Endometrial microvascular endothelial cells (primary cell): Measurements from ENCODE around the gene TNKS2. TPM values are rescaled to one million over a fixed set of nuclear protein-coding genes. Genes with fewer than 3 reads are reported as not detected.
"Not testable (repeated sequence)": the region's sequence is repeated elsewhere in the genome, so short reads cannot be mapped to it uniquely, and the experiment has no call there.

ENCODE experiments used
- in situ Hi-C: cut with HindIII; loops from 2 replicates; pipeline ENCODE4 v1.10.0; 2017; ENCODE audit warnings: low sequenced_read_pairs, low pct_unique_long_range_greater_than_20kb; ENCODE audit errors: inconsistent ontology term
- total RNA-seq: library from RNA; depleted of rRNA; stranded (reverse); fragments of >200 nt; gene quantifications from one replicate; pipeline ENCODE4 v1.2.3, GENCODE V29; 2015; ENCODE audit errors: inconsistent ontology term

The TNKS2 gene
- total RNA-seq: 28.4 TPM

GRCh38 chr10:91797874-91798648 lies at the start of gene TNKS2:
TNKS2 (plus strand) TSS chr10:91798426; CDS start chr10:91798691, 265 bp downstream.
- in situ Hi-C loops: no loop called here

- in situ Hi-C loops: not testable (repeated sequence)
Measured at GRCh38 chr10:91749592-91749991, 48.6 kb upstream of the TNKS2 start.

GRCh38 chr10:91756286-91756685 lies 41.9 kb upstream of the TNKS2 start:
- in situ Hi-C loops: no loop called here

- in situ Hi-C loops: no loop called here
Measured at GRCh38 chr10:91758303-91759146, 39.7 kb upstream of the TNKS2 start.

- in situ Hi-C loops: no loop called here
Measured at GRCh38 chr10:91759581-91759986, 38.6 kb upstream of the TNKS2 start.

- in situ Hi-C loops: no loop called here
Measured at GRCh38 chr10:91761721-91762120, 36.5 kb upstream of the TNKS2 start.

- in situ Hi-C loops: no loop called here
Measured at GRCh38 chr10:91762878-91763277, 35.3 kb upstream of the TNKS2 start.

GRCh38 chr10:91766676-91767075 lies 31.6 kb upstream of the TNKS2 start:
- in situ Hi-C loops: no loop called here

- in situ Hi-C loops: no loop called here
Measured at GRCh38 chr10:91768123-91768522, 30.1 kb upstream of the TNKS2 start.

GRCh38 chr10:91771907-91772306 lies 26.3 kb upstream of the TNKS2 start:
- in situ Hi-C loops: no loop called here

- in situ Hi-C loops: no loop called here
Measured at GRCh38 chr10:91772461-91772860, 25.8 kb upstream of the TNKS2 start.

- in situ Hi-C loops: no loop called here
Measured at GRCh38 chr10:91772869-91773268, 25.4 kb upstream of the TNKS2 start.

- in situ Hi-C loops: no loop called here
Measured at GRCh38 chr10:91774571-91774970, 23.7 kb upstream of the TNKS2 start.

GRCh38 chr10:91775731-91776130 lies 22.5 kb upstream of the TNKS2 start:
- in situ Hi-C loops: no loop called here

- in situ Hi-C loops: no loop called here
Measured at GRCh38 chr10:91776266-91776665, 22.0 kb upstream of the TNKS2 start.

GRCh38 chr10:91778485-91778884 lies 19.7 kb upstream of the TNKS2 start:
- in situ Hi-C loops: no loop called here

GRCh38 chr10:91779011-91779605 lies 19.1 kb upstream of the TNKS2 start:
- in situ Hi-C loops: no loop called here

GRCh38 chr10:91782539-91782938 lies 15.7 kb upstream of the TNKS2 start:
- in situ Hi-C loops: no loop called here

GRCh38 chr10:91785830-91786229 lies 12.4 kb upstream of the TNKS2 start:
- in situ Hi-C loops: no loop called here

- in situ Hi-C loops: no loop called here
Measured at GRCh38 chr10:91787258-91787657, 11.0 kb upstream of the TNKS2 start.
